Activated T-cell treated with anti-CD3 and anti-CD28 coated beads, Interleukin-2, amount 50 U/mL, for 72 hours (primary cell): ENCODE data around the gene ADGRB3. TPM values are rescaled to one million over a fixed set of nuclear protein-coding genes. Genes with fewer than 3 reads are reported as not detected.
"Not testable (repeated sequence)": the region's sequence is repeated elsewhere in the genome, so short reads cannot be mapped to it uniquely, and the experiment has no call there.

Source experiments
- ATAC-seq, 2 donors: fragments of 150-1000 bp; cut with Tn5 transposase; replicated peaks in 1 of 2; 2 replicates each; pipeline ENCODE4 v1.10.0; 2021; ENCODE audit warnings: moderate library complexity in 2 of 2, mild to moderate bottlenecking in 1 of 2
- DNase-seq, 2 donors: peaks; one replicate each; pipeline ENCODE4 v3.0.0; 2021 to 2022; ENCODE audit warnings: mixed read lengths in 1 of 2
- H3K27ac Mint-ChIP-seq: one replicate; pipeline ENCODE4 v1.8.0; 2022; ENCODE audit warnings: mild to moderate bottlenecking, moderate library complexity, mixed read lengths
- H3K27me3 Mint-ChIP-seq: one replicate; pipeline ENCODE4 v1.8.0; 2022; ENCODE audit warnings: low read depth, mixed read lengths
- H3K36me3 Mint-ChIP-seq, 2 donors: one replicate each; pipeline ENCODE4 v1.8.0; 2022; ENCODE audit warnings: mixed read lengths in 2 of 2, mild to moderate bottlenecking in 1 of 2; ENCODE audit not compliant: insufficient read depth in 2 of 2
- H3K4me1 Mint-ChIP-seq: one replicate; pipeline ENCODE4 v1.8.0; 2022; ENCODE audit warnings: low read depth, mixed read lengths
- H3K4me3 Mint-ChIP-seq, 2 donors: one replicate each; pipeline ENCODE4 v1.8.0; 2022; ENCODE audit warnings: mild to moderate bottlenecking in 2 of 2, mixed read lengths in 2 of 2, moderate library complexity in 2 of 2
- H3K9me3 Mint-ChIP-seq, 2 donors: one replicate each; pipeline ENCODE4 v1.8.0; 2022; ENCODE audit warnings: mixed read lengths in 2 of 2
- total RNA-seq, 2 donors: library from RNA; stranded (reverse); gene quantifications; one replicate each; pipeline ENCODE4 v1.2.3, GENCODE V29; 2022

Gene ADGRB3
- total RNA-seq, 2 donors from 2014 or later: not detected

- Mint-ChIP-seq H3K4me1 (no peaks in the 10 kb centered on the region), H3K27ac (no peak overlapping the region), H3K27me3 (no peaks in the 10 kb centered on the region), H3K36me3 (no peaks in the 10 kb centered on the region), H3K9me3 (peaks cover 2 to 3% of the 10 kb centered on the region in 2 donors), H3K4me3 (no peak overlapping the region)
- ATAC-seq (no peak), DNase-seq (no peak)
Observed at GRCh38 chr6:69280858-69281257, 645.8 kb downstream of the ADGRB3 start.

GRCh38 chr6:69284176-69284730, 649.2 kb downstream of the ADGRB3 start:
- ATAC-seq: no peak
- H3K4me3 Mint-ChIP-seq: no peak overlapping the region

GRCh38 chr6:69285054-69285453, 650.0 kb downstream of the ADGRB3 start:
- no peaks in the 10 kb centered on the region for H3K36me3 Mint-ChIP-seq
- H3K27ac Mint-ChIP-seq: no peak overlapping the region
- H3K27me3 Mint-ChIP-seq: no peaks in the 10 kb centered on the region
- DNase-seq (no peak), ATAC-seq (no peak)
- no peak overlapping the region for H3K4me3 Mint-ChIP-seq
- H3K9me3 Mint-ChIP-seq: peaks cover 3 to 8% of the 10 kb centered on the region in 2 donors
- no peaks in the 10 kb centered on the region for H3K4me1 Mint-ChIP-seq

More at GRCh38 chr6:69284176-69284730, 649.2 kb downstream of the ADGRB3 start:
- no peaks in the 10 kb centered on the region for H3K36me3 Mint-ChIP-seq
- no peaks in the 10 kb centered on the region for H3K4me1 Mint-ChIP-seq
- no peak overlapping the region for H3K27ac Mint-ChIP-seq
- H3K9me3 Mint-ChIP-seq: peaks cover 3 to 6% of the 10 kb centered on the region in 2 donors
- no peaks in the 10 kb centered on the region for H3K27me3 Mint-ChIP-seq
- no peak for DNase-seq

- no peak overlapping the region for H3K4me3 Mint-ChIP-seq
- no peak for DNase-seq
- no peaks in the 10 kb centered on the region for H3K36me3 Mint-ChIP-seq
- no peak overlapping the region for H3K27ac Mint-ChIP-seq
- no peaks in the 10 kb centered on the region for H3K27me3 Mint-ChIP-seq
- H3K4me1 Mint-ChIP-seq: no peaks in the 10 kb centered on the region
- no peak for ATAC-seq
- H3K9me3 Mint-ChIP-seq: peaks cover 3 to 8% of the 10 kb centered on the region in 2 donors
Observed at GRCh38 chr6:69286331-69286730, 651.2 kb downstream of the ADGRB3 start.

GRCh38 chr6:69288198-69288597, 653.1 kb downstream of the ADGRB3 start:
- ATAC-seq, H3K4me3 Mint-ChIP-seq, H3K27ac Mint-ChIP-seq, H3K27me3 Mint-ChIP-seq, DNase-seq, H3K9me3 Mint-ChIP-seq, H3K4me1 Mint-ChIP-seq, H3K36me3 Mint-ChIP-seq: not testable (repeated sequence)

- Mint-ChIP-seq H3K9me3 (peaks cover 0 to 8% of the 10 kb centered on the region in 2 donors), H3K4me3 (no peak overlapping the region), H3K4me1 (no peaks in the 10 kb centered on the region), H3K27ac (no peak overlapping the region), H3K27me3 (no peaks in the 10 kb centered on the region), H3K36me3 (no peaks in the 10 kb centered on the region)
- ATAC-seq: no peak
- no peak for DNase-seq
Observed at GRCh38 chr6:69289689-69290495, 654.8 kb downstream of the ADGRB3 start.

- Mint-ChIP-seq H3K36me3 (no peaks in the 10 kb centered on the region), H3K27ac (no peak overlapping the region), H3K9me3 (peaks cover 0 to 5% of the 10 kb centered on the region in 2 donors), H3K4me3 (no peak overlapping the region), H3K4me1 (no peaks in the 10 kb centered on the region), H3K27me3 (no peaks in the 10 kb centered on the region)
- ATAC-seq (no peak), DNase-seq (no peak)
Observed at GRCh38 chr6:69293471-69293870, 658.4 kb downstream of the ADGRB3 start.

- ATAC-seq (no peak), DNase-seq (no peak)
- Mint-ChIP-seq H3K27me3 (no peaks in the 10 kb centered on the region), H3K4me1 (no peaks in the 10 kb centered on the region), H3K4me3 (no peak overlapping the region), H3K27ac (no peak overlapping the region), H3K36me3 (no peaks in the 10 kb centered on the region), H3K9me3 (peaks cover 0 to under 1% of the 10 kb centered on the region in 2 donors)
Observed at GRCh38 chr6:69294407-69294806, 659.3 kb downstream of the ADGRB3 start.

GRCh38 chr6:69294862-69295261, 659.8 kb downstream of the ADGRB3 start:
- Mint-ChIP-seq H3K27me3 (no peaks in the 10 kb centered on the region), H3K36me3 (no peaks in the 10 kb centered on the region), H3K27ac (no peak overlapping the region), H3K4me3 (no peak overlapping the region), H3K4me1 (no peaks in the 10 kb centered on the region), H3K9me3 (no peaks in the 10 kb centered on the region)
- no peak for ATAC-seq
- DNase-seq: no peak

GRCh38 chr6:69303382-69303781, 668.3 kb downstream of the ADGRB3 start:
- DNase-seq (no peak), ATAC-seq (no peak)
- peaks cover 1 to 4% of the 10 kb centered on the region in 2 donors for H3K9me3 Mint-ChIP-seq
- no peaks in the 10 kb centered on the region for H3K27me3 Mint-ChIP-seq
- no peak overlapping the region for H3K27ac Mint-ChIP-seq
- H3K36me3 Mint-ChIP-seq: no peaks in the 10 kb centered on the region
- H3K4me3 Mint-ChIP-seq: no peak overlapping the region
- H3K4me1 Mint-ChIP-seq: no peaks in the 10 kb centered on the region

- Mint-ChIP-seq H3K36me3 (no peaks in the 10 kb centered on the region), H3K27me3 (no peaks in the 10 kb centered on the region), H3K27ac (no peak overlapping the region), H3K9me3 (peaks cover 1 to 5% of the 10 kb centered on the region in 2 donors), H3K4me3 (no peak overlapping the region), H3K4me1 (no peaks in the 10 kb centered on the region)
- DNase-seq (no peak), ATAC-seq (no peak)
Observed at GRCh38 chr6:69305456-69305855, 670.4 kb downstream of the ADGRB3 start.

- ATAC-seq (no peak), DNase-seq (no peak)
- Mint-ChIP-seq H3K9me3 (peaks cover 0 to 3% of the 10 kb centered on the region in 2 donors), H3K36me3 (no peaks in the 10 kb centered on the region), H3K27me3 (no peaks in the 10 kb centered on the region), H3K4me1 (no peaks in the 10 kb centered on the region), H3K27ac (no peak overlapping the region), H3K4me3 (no peak overlapping the region)
Observed at GRCh38 chr6:69308584-69308983, 673.5 kb downstream of the ADGRB3 start.

- no peak for ATAC-seq
- Mint-ChIP-seq H3K27ac (no peak overlapping the region), H3K4me1 (no peaks in the 10 kb centered on the region), H3K4me3 (no peak overlapping the region), H3K36me3 (no peaks in the 10 kb centered on the region), H3K9me3 (peaks cover 0 to 3% of the 10 kb centered on the region in 2 donors), H3K27me3 (no peaks in the 10 kb centered on the region)
- DNase-seq: no peak
Observed at GRCh38 chr6:69311888-69312287, 676.8 kb downstream of the ADGRB3 start.

- Mint-ChIP-seq H3K27ac (no peak overlapping the region), H3K27me3 (no peaks in the 10 kb centered on the region), H3K4me1 (no peaks in the 10 kb centered on the region), H3K36me3 (no peaks in the 10 kb centered on the region), H3K9me3 (no peaks in the 10 kb centered on the region), H3K4me3 (no peak overlapping the region)
- DNase-seq (no peak), ATAC-seq (no peak)
Observed at GRCh38 chr6:69314001-69314400, 678.9 kb downstream of the ADGRB3 start.
